HG03095 (cell line): ENCODE measurements around the gene MTHFD1.
A peak's percentile ranks its signal among the peaks of the same experiment; 100 is the strongest.

Experiments
- ATAC-seq: cut with Tn5 transposase; IDR thresholded peaks from one replicate; pipeline ENCODE4 v1.9.1; 2021; ENCODE audit warnings: moderate library complexity; ENCODE audit not compliant: unreplicated experiment

The MTHFD1 gene

DNA sequence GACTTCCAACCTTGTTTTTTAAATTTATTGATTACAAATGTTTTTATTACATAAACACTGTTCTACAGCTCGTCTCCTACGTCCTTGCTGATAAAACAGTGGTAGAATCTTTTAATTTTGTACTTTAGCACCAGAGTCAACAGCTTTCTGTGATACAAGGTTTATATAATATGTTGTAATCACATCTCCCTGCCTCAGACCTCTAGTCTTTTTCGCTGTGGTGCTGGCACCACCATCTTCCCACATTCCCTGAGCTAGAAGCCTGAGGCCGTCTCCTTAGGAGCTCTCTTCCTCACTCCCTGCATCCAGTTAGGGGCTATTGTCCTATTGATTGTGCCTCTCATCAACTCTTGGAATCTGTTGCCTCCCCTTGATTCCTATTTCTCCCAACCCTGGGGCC is 17.1 kb downstream of the MTHFD1 start:
- ATAC-seq = no peak

DNA sequence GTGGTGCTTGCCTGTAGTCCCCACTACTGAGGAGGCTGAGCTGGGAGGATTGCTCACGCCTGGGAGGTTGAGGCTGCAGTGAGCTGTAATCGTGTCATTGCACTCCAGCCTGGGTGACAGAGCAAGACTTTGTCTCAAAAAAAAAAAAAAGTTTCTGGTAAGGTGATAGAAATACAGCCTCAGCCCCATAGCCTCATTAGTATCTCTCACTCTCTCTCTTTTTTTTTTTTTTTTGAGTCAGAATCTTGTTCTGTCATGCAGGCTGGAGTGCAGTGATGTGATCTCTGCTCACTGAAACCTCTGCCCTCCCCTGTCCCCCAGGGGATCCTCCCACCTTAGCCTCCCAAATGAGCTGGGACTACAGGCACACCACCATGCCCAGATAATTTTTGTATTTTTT is 19.2 kb downstream of the MTHFD1 start:
- ATAC-seq = peak; percentile 40

DNA sequence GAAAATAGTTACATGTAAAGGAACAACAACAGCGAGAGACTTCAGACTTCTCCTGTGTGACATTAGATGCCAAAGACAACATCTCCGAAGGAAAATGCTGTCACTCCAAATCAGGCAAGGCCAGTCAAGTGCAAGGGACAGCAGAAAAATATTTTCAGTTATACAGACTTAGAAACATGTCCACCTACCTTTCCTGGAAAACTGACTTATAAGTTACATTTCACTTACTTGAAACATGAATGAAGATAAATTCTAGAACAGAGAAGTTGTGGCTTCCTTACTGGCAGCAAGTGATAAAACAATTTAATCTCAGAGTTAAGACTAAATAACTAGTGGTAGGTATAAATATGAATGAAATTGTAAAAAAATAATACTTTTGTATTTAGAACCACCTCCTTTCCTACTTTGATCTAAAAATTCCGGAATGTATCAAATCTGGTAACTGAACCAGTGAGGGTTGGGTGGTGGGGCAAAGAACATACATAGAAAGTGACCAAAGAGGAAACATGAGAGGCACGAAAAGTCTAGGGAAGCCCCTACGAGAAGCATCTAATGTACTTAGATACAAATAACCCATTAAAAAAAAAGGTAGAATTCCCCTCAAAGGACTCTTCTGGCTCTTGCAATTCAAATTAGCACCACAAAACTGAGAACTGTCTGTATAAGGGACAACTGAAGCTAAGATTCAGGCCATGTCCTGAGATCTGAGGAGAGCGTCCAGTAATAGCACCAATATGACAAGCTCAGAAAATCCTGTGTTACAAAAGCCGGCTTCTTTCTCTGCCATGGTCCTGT is 21.2 kb downstream of the MTHFD1 start:
- ATAC-seq = peak; percentile 43

DNA sequence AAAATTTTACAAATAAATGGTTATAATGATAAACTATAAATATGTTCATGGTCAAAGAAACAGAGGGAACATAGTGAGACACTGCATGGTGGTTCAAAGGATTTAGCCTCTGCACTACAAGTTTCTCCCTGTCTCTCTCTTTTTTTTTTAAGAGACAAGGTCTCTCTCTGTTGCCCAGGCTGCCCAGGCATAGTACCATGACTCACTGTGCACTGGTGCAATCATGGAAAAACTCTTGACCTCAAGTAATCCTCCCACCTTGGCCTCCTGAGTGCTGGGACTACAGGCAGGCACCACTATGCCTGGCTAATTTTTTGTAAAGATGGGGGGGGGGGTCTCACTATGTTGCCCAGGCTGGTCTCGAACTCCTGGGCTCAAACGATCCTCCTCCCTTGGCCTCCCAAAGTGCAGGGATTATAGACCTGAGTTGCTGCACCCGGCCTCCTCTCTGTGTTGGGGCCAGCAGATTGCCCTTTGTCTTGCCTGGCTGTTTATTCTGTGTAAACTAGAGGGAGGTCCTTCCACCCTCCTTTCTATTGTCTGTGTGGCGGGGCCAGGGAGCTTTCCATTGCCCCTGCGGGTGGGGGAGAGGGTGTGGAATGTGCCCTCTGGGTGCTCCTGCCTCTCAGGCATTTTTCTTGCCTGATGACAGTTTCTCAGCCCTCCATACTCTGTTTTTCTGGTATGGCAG is 22.1 kb downstream of the MTHFD1 start:
- no peak for ATAC-seq

DNA sequence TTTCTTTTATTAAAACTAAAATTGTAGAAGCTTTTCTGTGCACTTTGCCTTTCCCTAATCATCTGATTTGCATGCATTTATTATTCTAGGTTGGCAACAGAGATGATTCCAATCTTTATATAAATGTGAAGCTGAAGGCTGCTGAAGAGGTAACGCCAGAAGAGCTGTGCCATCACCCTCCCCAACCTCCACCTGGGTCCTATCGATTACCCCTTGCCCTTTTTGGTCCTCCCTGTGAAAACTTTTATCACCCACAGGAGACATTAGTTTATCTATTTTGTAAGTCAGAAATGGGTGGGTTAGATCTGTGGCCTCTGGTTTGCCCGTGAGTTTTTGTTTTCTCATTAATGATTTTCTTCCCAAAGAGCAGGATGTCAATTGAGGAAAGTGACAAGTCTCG is 22.8 kb downstream of the MTHFD1 start:
- no peak for ATAC-seq

DNA sequence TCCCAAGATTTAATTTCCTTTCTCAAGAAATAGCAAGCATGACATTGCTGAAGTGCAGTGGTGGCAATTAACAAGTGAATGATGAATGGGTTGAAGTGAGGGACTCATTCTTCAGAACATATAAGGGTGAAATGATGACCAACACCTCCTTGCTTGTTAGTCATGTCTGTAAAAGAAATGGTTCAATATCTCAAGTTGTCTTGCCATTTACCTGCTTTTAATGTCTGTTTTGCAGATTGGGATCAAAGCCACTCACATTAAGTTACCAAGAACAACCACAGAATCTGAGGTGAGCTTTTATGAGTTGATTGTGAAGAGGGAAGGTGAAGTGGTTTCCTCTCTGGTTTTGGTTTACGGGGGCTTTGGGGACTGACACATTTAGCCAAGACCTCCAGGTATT is 24.1 kb downstream of the MTHFD1 start:
- ATAC-seq = no peak

DNA sequence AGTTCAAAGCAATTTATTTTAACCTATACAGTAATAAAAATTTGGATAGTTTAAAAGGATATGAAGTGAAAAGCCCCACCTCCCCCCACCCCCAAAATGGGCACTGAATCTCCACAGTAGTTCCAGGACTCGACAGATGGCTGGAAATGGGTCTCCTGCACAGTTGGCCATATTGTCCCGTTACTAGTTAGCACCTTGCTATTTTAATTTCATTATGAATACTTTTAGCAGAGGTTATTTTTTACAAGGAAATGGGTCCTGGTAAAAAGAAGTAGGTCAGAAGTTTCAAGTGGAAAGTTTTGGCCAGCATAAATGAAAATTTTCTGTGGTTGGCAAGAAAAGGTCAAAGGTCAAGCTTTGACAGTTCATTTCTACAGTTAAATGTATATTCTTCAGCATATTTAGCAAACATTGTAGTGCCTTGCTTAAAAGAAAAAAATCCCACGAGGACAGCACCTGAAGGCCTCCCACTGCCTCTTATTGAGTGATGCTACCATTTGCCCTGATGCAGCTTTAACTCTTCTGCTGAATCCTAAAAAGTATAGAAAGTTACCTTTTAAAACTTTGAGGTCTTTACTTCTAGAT is 28.3 kb downstream of the MTHFD1 start:
- no peak for ATAC-seq

DNA sequence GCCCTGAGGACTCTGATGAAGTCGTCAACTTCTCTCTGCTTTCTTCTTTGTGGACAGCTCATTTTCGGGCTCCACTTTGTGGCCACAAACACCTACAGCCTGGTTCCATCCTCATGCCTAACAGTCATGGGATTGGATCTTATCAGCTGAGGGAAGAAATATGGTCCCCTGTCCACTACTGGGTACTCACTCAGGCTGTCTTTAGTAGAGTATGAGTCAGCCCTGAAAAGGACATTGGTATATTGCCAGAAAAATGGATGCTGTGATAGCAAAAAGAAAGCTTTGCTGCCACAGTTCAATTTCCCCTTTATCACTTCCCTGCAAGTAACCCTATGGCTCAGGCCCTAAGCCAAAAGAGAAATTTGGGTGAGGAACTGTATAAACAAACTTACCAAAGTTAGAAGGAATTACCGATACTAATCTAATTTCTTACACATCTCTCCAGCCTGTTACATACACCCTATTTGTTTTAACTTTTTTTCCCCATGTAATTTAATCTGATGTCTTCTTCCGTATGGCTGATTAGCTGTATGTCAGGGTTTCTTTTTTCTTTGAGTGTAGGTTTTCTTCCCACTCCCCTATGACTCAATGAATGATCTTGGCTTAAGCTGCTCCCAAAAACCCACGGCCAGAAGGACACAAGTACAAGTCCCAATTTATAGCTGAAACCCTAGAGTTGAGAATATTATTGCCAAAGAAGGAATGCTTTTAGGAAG is 29.1 kb downstream of the MTHFD1 start:
- ATAC-seq = no peak

DNA sequence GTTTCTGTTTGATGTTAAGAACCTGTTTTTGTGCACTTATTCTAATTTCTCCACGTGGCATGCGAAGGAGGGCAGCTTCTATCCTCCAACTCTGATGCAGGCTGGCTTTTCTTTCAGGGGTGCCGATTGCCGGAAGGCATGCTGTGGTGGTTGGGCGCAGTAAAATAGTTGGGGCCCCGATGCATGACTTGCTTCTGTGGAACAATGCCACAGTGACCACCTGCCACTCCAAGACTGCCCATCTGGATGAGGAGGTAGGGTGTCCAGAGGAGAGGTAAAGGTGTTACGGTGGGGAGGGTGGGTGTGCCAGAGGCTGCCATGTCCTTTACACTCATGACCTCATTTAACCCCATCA is 29.6 kb downstream of the MTHFD1 start:
- ATAC-seq = no peak

DNA sequence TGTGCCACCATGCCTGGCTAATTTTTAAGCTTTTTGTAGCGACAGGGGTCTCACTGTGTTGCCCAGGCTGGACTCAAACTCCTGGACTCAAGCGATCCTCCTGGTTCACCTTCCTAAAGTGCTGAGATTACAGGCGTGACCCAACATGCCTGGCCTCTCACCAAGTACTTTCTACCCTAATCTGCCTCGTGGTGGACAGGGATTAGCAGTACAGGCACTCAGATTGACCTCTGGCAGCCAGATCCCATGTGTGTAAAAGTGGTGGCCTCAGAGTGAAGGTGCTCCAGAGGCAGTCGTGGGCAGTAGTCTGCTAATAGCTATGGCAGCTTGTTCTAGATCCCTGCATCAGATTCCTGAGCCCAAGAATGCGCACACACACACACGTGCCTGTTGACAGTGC is 30.9 kb downstream of the MTHFD1 start:
- ATAC-seq = no peak

DNA sequence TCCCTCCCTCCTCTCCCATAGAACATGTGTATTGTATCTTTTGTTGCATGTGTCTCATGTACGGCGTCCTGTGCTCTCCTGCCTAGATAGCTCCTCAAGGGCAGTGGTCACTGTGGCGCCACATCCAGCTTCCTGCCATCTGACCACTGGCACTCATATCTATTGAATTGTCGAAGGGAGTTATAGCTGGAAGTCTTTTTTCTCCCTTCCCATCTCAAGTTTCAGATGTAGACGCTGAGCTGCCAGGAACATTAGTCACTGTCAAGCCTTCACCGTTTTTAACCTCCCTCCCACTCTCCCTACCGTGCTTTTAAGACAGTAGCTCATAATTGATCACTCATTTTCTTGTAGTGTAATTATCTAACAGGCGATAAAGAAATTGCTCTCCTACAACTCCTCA is 33.0 kb downstream of the MTHFD1 start:
- ATAC-seq = no peak

DNA sequence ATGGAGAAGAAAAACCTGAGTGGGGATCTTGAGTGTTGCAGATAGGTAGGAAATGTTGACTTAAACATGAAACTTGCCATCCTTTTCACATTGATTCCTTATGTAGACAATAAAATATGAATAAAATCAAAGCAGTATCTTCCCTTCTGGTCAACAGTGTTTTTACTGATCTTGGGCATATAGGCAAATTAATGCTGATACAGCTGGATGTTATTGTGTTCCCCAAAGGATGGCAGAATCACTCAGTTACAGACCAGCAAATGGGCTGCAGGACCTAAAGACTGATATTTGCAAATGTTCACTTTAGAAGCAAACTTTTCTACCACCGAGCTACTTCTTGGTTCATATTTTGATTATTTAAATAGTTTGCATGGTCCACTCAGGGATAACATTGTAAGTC is 33.9 kb downstream of the MTHFD1 start:
- ATAC-seq = no peak

DNA sequence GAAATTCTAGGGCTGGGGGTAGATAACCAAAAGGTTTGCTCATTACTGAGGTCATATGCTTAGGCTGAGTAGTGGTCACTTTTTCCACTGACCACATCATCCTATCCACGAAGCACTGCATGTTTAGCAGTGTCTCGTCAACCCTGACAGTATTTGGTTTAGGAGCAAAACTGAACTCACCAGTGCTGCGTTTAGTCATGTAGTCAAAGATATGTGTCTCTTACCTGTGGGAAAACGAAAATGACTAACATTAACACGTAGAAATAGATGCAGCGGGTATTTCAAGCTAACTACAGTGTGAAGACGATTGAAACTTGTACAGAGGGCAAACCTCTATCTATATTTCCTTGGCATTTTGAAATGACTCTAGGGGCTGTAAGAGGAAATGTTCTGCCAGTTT is 34.6 kb downstream of the MTHFD1 start:
- ATAC-seq = no peak

DNA sequence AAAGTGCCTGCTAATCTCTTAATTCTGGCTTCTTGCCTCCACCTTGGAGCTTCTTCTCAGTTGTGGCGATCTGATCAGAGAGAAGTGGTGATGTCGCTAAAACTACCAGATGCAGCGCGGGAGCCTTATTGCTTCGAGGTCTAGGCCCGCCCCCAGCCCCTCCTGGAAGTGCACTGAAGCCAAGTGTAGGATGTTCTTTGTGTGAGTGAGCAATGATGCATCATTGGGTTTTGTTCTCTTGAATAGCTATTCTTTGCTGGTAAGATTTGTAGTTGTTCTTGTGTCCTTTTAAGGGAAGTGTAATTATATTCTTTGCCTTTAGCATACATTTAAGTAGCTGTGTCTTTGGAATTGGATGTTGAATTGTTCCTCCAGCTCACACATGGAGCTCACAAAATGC is 35.8 kb downstream of the MTHFD1 start:
- no peak for ATAC-seq

DNA sequence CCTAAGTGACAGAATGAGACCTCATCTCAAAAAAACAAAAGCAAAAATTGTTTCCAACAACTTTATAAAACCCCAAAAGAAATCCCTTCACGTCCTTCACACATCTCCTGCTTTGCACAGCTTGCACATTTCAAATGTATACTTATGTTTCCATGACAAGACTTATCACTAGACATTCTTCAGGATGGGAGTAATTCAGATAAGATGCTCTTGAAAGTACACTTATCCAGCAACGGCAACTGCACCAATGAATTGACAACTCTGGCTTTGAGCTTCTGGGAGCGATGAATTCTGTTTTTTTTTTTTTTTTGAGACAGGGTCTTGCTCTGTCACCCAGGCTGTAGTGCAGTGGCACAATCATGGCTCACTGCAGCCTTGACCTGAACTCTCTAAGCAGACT is 46.4 kb downstream of the MTHFD1 start:
- no peak for ATAC-seq

DNA sequence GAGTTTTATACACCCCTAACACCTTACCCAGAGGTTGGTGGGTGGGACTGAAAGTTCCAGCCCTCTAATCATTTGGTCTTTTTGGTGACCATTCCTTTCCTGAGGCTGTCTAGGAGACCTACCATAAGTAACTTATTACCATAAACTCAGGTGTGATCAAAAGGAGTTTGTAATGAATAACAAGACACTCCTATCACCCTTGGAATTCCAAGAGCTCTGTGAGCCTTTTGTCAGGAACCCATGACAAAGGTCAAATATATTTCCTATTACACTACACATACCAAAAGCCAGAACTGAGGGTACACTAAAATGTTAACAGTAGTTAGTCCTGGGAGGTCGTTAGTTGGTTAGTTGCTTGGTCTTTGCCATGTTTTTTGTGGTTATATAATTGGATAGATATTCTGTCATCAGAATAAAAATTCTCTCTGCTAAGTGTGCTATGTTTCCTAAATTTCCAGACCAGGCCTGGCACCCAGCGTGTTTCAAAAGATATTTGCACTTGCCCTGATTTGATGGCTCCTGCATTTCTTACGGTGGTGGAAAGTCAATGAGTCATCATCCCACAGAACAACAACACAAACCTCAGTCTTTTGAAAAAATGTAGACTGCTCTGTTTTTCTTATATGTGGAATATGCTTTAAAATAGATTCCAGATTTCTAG is 50.2 kb downstream of the MTHFD1 start:
- ATAC-seq = no peak

DNA sequence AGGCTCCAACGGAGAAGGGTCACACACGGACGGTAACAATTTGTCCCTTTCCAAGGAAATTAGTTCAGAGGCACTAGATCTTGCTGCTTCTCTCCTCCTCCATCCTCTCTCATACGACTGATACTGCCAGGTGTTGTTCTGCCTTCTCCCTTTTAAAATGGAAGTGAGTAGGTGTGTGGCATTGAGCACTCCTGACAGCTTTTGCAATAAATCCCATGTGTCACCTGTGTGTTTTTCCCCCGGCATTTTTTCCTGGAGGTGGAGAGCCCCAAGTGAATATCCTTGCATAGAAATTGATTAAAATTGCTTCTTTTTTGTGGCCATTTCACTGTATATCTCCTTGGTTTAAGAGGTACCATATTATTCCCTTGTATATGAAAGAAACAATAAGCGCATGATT is 51.0 kb downstream of the MTHFD1 start:
- no peak for ATAC-seq

DNA sequence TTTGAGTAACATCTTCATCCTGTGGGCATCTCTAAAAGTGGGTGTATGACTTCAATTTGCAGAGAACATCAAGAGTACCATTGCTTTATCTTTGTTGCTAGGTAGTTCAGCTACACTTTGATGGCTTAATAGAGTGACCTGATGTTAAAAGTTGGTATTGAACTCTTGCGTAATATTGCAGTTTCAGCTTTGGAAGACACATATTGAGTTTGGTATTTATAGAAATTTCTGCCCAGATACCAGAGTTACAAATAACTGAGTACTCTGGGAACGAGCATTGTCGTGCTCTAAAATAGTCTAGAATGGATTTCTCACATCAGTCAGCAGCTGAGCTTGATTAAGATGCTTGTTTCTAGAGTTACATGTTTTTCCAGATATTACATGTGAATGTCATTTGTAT is 52.3 kb downstream of the MTHFD1 start:
- ATAC-seq = no peak

DNA sequence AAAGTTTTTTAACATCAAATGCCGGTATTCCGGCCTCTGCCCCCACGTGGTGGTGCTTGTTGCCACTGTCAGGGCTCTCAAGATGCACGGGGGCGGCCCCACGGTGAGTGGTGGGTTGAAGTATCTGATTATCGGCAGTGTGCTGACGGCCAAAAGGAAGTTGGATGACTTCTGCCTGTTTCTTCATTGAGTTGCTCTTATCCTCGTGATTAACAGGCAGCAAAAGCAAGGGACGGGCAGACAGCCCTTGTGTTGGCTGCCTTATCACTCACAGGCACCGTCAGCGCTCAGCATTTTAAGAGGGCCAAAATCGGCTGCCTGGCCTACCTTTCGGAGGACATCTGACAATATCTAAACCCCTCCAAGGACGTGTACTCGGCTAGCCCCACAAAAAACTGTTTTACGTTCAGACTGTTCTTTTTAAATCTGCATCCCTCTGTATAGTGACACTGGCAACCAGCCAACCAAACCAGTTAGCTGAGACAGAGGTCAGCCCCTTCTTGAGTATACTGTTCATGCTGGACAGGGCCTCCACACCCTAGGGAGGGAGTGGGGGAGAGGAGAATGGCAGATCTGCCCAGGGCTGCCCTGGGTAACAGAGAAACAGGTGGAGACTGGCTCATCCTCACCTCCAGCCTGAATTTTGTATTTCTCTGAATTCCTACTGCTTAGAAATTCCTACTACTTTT is 54.3 kb downstream of the MTHFD1 start:
- ATAC-seq = no peak

DNA sequence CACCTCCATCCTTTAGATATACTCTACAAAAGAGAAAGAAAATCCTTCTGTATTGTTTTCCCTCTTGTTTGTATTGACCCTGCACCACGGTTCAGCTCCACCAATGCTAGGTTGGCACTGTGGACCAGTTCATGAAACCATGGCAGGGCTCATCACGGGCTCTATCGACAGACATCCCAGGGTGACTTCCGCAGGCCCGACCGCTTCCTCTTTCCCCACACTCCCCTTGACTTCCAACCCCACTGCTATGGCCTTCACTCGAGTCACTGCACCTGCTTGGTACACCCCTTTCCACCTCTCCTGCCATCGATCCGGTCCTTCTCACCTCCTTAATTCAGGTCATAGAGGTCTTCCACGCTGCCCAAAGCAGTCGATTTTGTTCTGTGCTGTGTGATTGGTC is 56.0 kb downstream of the MTHFD1 start:
- ATAC-seq = no peak
